Keratinocyte (primary cell): ENCODE results near the gene GRK7. TPM values are rescaled to one million over a fixed set of nuclear protein-coding genes. Genes with fewer than 3 reads are reported as not detected.

Experiments
- DNase-seq: peaks from one replicate; pipeline ENCODE4 v3.0.0-alpha.2; 2011; ENCODE audit warnings: low read depth, missing footprints, low spot score
- FAIRE-seq: peaks from 2 replicates; lab custom pipeline; 2011; peaks lifted over from hg19 to GRCh38; lab: Jason Lieb, UNC
- H2AFZ ChIP-seq: 2 replicates; pipeline ENCODE4 v1.6.0; 2012; ENCODE audit warnings: low read length, control low read depth, inconsistent platforms; ENCODE audit not compliant: control insufficient read depth
- H3K27ac ChIP-seq: 2 replicates; pipeline ENCODE4 v1.5.1; 2011; ENCODE audit warnings: low read length; ENCODE audit not compliant: control insufficient read depth, insufficient read depth
- H3K27me3 ChIP-seq: 3 replicates; pipeline ENCODE4 v1.6.0; 2011; ENCODE audit warnings: low read length; ENCODE audit not compliant: control insufficient read depth, insufficient read depth; ENCODE audit errors: extremely low read depth
- H3K36me3 ChIP-seq, 2 experiments: 2 replicates in 1 of 2; 3 replicates in 1 of 2; pipeline ENCODE4 v1.5.1; 2011; ENCODE audit warnings: low read length in 2 of 2, mild to moderate bottlenecking in 1 of 2; ENCODE audit not compliant: control insufficient read depth in 2 of 2, insufficient read depth in 2 of 2; ENCODE audit errors: extremely low read depth in 1 of 2
- H3K4me1 ChIP-seq: 3 replicates; pipeline ENCODE4 v1.5.1; 2011; ENCODE audit warnings: low read length; ENCODE audit not compliant: control insufficient read depth, insufficient read depth; ENCODE audit errors: extremely low read depth
- H3K4me2 ChIP-seq: 3 replicates; pipeline ENCODE4 v1.6.0; 2011; ENCODE audit warnings: low read depth, low read length; ENCODE audit not compliant: control insufficient read depth, insufficient read depth; ENCODE audit errors: extremely low read depth
- H3K4me3 ChIP-seq, 3 experiments: fragments of 200-600 bp in 1 of 3; sonication (generic) in 1 of 3; 2 replicates in 2 of 3; 3 replicates in 1 of 3; pipeline ENCODE4 v1.5.1; 2011 to 2016; ENCODE audit warnings: low read length in 3 of 3, mild to moderate bottlenecking in 3 of 3, control low read depth in 2 of 3, inconsistent platforms in 1 of 3, low read depth in 1 of 3, mixed read lengths in 1 of 3, mixed run types in 1 of 3, moderate library complexity in 1 of 3; ENCODE audit not compliant: control insufficient read depth in 2 of 3, insufficient read depth in 2 of 3; ENCODE audit errors: extremely low read depth in 1 of 3
- H3K79me2 ChIP-seq: 2 replicates; pipeline ENCODE4 v1.6.0; 2012; ENCODE audit warnings: low read length; ENCODE audit not compliant: control insufficient read depth, insufficient read depth
- H3K9ac ChIP-seq: 3 replicates; pipeline ENCODE4 v1.6.0; 2011; ENCODE audit warnings: low read length; ENCODE audit not compliant: control insufficient read depth, insufficient read depth; ENCODE audit errors: extremely low read depth
- H3K9me1 ChIP-seq: 3 replicates; pipeline ENCODE4 v1.6.0; 2011; ENCODE audit warnings: low read length; ENCODE audit not compliant: control insufficient read depth, insufficient read depth; ENCODE audit errors: extremely low read depth
- H3K9me3 ChIP-seq: 2 replicates; pipeline ENCODE4 v1.5.1; 2012; ENCODE audit warnings: low read depth, low read length; ENCODE audit not compliant: control insufficient read depth
- H4K20me1 ChIP-seq: 3 replicates; pipeline ENCODE4 v1.6.0; 2011; ENCODE audit warnings: low read length; ENCODE audit not compliant: control insufficient read depth, insufficient read depth; ENCODE audit errors: extremely low read depth
- EZH2 ChIP-seq: IDR thresholded peaks from one replicate; pipeline ENCODE4 v1.6.1; 2012; ENCODE audit warnings: inconsistent platforms, mild to moderate bottlenecking, low read length, moderate library complexity
- dilution Hi-C: fragments of 300-500 bp; cut with MboI; formaldehyde crosslinking; loops from one replicate; pipeline ENCODE4 v1.7.0; 2020; ENCODE audit warnings: low sequenced_read_pairs; ENCODE audit not compliant: extremely low pct_ligation_motif_present
- polyA plus RNA-seq, 5 experiments: library from polyadenylated mRNA; depleted of rRNA in 3 of 5; stranded (reverse) in 3 of 5; stranded (forward) in 1 of 5; unstranded in 1 of 5; fragments of >200 nt; gene quantifications; 1 replicate in 1 of 5; 2 replicates in 3 of 5; 3 replicates in 1 of 5; pipeline versions ENCODE4 v1.2.1 to v1.2.3, GENCODE V29; 2011 to 2012; ENCODE audit warnings: missing spikeins in 2 of 5, low read depth in 1 of 5, low replicate concordance in 1 of 5
- TF ChIP-seq, protein P1 (sequence below), 3 experiments: IDR thresholded peaks in 1 of 3; conservative IDR thresholded peaks in 1 of 3; optimal IDR thresholded peaks in 1 of 3; 2 replicates in 2 of 3; 3 replicates in 1 of 3; pipeline versions ENCODE3 to v1.5.1; 2011; ENCODE audit warnings: low read length in 3 of 3, mild to moderate bottlenecking in 3 of 3, moderate library complexity in 2 of 3, control low read depth in 1 of 3, inconsistent platforms in 1 of 3; ENCODE audit not compliant: insufficient read depth in 2 of 3; ENCODE audit errors: extremely low read depth in 1 of 3

Gene GRK7
- polyA plus RNA-seq, 1 donor (not counting 4 experiments of a cell fraction or from before 2014, with no cell fraction given) = not detected

- H3K79me2 ChIP-seq = no peaks in the 10 kb centered on the region
- TF ChIP-seq EZH2 = no peak
- TF ChIP-seq, protein P1, sequence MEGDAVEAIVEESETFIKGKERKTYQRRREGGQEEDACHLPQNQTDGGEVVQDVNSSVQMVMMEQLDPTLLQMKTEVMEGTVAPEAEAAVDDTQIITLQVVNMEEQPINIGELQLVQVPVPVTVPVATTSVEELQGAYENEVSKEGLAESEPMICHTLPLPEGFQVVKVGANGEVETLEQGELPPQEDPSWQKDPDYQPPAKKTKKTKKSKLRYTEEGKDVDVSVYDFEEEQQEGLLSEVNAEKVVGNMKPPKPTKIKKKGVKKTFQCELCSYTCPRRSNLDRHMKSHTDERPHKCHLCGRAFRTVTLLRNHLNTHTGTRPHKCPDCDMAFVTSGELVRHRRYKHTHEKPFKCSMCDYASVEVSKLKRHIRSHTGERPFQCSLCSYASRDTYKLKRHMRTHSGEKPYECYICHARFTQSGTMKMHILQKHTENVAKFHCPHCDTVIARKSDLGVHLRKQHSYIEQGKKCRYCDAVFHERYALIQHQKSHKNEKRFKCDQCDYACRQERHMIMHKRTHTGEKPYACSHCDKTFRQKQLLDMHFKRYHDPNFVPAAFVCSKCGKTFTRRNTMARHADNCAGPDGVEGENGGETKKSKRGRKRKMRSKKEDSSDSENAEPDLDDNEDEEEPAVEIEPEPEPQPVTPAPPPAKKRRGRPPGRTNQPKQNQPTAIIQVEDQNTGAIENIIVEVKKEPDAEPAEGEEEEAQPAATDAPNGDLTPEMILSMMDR (optimal IDR thresholded peaks at IDR 0.05 in 1 of 3, IDR thresholded peaks at IDR 0.05 in 1 of 3, conservative IDR thresholded peaks at IDR 0.05 in 1 of 3; ENCODE audit: extremely low read depth in 1 of 3, insufficient read depth in 2 of 3, low read length in 3 of 3) = no peak
- no peaks in the 10 kb centered on the region for H3K27me3 ChIP-seq
- DNase-seq = no peak
- no peak overlapping the region for H3K9ac ChIP-seq
- no peaks in the 10 kb centered on the region for H4K20me1 ChIP-seq
- no peak overlapping the region for H3K27ac ChIP-seq
- no peaks in the 10 kb centered on the region for H3K9me1 ChIP-seq
- no peak overlapping the region for H2AFZ ChIP-seq
- no peak for FAIRE-seq
- dilution Hi-C loops = no loop called here
- no peaks in the 10 kb centered on the region for H3K4me1 ChIP-seq
- no peak overlapping the region for H3K4me2 ChIP-seq
- H3K36me3 ChIP-seq = no peaks in the 10 kb centered on the region
- no peak overlapping the region for H3K4me3 ChIP-seq
- no peaks in the 10 kb centered on the region for H3K9me3 ChIP-seq
These were observed 40.0 kb upstream of the GRK7 start for GRCh38 chr3:141723255-141723654.

DNA sequence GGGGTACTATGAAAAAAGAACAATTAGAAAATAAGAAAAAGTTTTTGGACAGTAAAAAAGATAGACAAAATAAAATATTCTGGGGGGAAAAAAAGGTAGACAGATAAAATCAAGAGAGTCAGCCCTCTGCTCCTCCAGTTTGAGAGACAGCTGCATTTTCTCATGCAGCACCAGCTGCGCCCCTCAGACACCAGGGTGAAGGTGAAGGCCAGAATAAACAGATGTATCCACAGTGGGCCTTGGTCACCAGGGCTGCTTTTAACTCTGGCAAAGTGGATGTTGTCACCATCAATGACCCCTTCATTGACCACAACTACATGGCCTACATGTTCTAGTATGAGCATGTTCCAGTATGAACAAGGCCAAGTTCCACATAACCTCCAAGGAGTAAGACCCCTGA is 39.0 kb upstream of the GRK7 start:
- no peak overlapping the region for H3K4me2 ChIP-seq
- H3K9ac ChIP-seq = no peak overlapping the region
- TF ChIP-seq EZH2 = no peak
- TF ChIP-seq, protein P1 (optimal IDR thresholded peaks at IDR 0.05 in 1 of 3, IDR thresholded peaks at IDR 0.05 in 1 of 3, conservative IDR thresholded peaks at IDR 0.05 in 1 of 3; ENCODE audit: extremely low read depth in 1 of 3, insufficient read depth in 2 of 3, low read length in 3 of 3) = no peak
- H3K36me3 ChIP-seq = no peaks in the 10 kb centered on the region
- H3K9me3 ChIP-seq = no peaks in the 10 kb centered on the region
- H3K79me2 ChIP-seq = no peaks in the 10 kb centered on the region
- no peaks in the 10 kb centered on the region for H3K4me1 ChIP-seq
- H3K4me3 ChIP-seq = no peak overlapping the region
- no peaks in the 10 kb centered on the region for H3K9me1 ChIP-seq
- no peak for DNase-seq
- H3K27me3 ChIP-seq = no peaks in the 10 kb centered on the region
- H4K20me1 ChIP-seq = no peaks in the 10 kb centered on the region
- no peak for FAIRE-seq
- H3K27ac ChIP-seq = no peak overlapping the region
- dilution Hi-C loops = no loop called here
- H2AFZ ChIP-seq = no peak overlapping the region
